Measurements from ENCODE around the gene CEP192.
A peak's percentile ranks its signal among the peaks of the same experiment; 100 is the strongest.

The CEP192 gene

DNA sequence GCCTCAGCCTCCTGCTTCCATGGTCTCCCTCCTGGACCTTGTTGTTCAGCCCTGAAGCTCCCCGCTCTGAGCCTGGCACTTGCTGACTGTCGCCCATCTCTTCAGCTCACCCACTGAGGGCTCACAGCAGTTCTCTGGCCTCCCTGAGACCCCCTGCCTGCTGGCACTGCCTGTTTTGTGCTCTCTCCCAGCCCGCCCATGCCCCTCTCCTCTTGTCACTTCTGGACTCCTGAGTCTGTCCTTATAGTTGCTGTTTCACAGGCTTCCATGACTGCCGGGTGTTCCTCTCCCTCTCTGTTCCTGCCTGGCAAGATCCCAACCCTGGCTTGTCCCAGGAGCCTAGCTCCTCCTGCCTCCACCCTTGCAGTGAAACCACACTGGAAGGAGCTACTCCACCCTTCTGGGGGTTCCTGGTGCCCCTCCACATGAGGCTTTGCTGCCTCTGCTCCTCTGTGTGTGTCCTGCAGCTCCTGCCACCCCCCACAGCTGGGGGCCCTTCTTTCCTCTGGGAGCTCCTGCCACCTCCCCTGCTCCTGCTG lies 110.6 kb downstream of the CEP192 start:
- DNase-seq = no peak

DNA sequence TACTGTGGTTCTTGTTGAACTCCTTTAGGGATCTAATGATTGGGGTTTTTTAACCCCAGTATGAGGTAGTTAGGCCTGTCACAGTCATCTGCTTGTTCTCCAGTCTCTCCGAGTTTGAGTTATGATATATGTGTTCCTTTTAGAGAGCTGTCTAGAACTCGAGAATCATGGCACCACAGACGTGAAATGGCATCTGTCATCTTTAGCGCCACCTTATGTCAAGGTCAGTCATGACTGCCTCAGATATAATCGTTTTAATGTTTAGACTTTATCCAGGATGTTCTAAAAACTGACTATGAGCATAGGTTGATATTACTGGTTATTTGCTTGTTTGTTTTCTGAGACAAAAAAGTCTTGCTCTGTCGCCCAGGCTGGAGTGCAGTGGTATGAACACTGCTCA lies 112.2 kb downstream of the CEP192 start:
- no peak for DNase-seq

DNA sequence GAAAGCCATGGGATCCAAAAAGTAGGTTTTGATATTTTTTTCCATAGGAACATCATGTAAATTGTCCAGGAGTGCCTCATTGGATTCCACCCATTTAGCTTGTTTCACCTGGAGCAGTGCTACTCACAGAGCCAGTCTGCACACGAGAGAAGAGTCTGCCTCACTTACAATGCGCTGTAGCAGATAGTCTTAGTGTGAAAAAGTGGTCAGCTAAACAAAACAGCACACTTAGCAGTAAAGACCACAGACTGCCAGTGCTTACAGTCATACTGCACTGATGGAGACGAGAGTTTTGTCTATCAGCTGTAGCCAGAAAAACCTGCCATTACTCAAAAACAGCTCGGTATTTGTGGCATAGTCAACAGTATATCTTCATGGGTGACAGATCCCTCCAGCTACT lies 113.9 kb downstream of the CEP192 start:
- DNase-seq = no peak

DNA sequence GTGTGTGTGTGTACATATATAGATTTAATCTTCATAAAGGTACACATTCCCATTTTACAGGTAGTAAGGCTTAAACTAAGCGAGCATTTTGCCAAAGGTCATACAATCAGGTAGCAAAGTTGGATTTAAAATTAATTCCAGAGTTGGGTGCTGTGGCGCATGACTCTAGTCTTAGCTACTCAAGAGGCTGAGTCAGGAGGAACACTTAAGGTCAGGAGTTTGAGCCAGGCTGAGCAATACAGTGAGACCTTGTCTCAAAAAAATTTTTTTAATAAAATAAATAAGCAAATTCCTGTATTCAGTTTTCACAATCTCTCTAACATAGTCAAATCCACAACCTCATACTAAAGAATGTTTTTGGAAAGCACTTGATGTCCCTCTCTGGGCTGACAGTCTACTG lies 115.9 kb downstream of the CEP192 start:
- no peak for DNase-seq

DNA sequence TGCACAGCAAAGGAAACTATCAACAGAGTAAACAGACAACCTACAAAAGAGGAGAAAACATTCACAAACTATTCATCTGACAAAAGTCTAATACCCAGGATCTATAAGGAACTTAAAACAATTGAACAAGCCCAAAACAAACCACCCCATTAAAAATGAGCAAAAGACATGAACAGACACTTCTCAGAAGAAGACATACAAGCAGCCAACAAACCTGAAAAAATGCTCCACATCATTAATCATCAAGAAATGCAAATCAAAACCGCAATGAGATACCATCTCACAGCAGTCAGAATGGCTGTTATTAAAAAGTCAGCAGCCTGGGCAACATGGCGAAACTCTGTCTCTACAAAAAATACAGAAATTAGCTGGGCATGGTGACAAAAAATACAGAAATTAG lies 117.2 kb downstream of the CEP192 start:
- DNase-seq = no peak

DNA sequence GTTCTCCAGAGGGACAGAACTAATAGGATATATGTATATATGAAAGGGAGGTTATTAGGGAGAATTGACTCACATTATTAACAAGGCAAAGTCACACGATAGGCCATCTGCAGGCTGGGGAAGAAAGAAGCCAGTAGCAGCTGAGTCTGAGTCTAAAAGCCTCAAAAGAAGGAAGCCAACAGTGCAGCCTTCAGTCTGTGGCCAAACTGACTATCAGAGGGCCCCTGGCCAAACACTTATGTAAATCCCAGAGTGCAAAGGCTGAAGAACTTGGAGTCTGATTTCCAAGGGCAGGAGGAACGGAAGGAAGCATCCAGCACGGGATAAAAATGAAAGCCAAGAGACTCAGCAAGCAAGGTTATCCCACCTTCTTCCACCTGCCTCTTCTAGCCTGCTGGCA lies 119.4 kb downstream of the CEP192 start:
- DNase-seq = no peak

DNA sequence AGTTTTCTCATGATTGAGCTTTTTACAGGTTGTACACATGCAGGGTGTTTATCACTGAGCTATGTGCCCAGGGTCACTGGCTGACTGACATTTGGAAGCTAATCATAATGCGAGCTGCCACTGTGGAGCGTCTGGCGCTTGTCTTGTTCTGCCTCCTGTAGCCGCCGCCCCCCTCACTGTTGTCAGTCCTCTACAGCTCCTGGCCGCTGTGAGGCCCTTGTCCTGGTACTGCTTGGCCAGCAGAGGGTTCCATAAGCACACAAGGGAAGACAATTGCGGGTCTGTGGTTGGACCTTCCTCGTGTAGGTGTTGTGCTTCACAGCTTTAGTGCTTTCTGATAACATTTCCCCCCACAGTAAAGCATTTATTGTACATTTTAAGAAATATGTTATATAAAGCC lies 121.8 kb downstream of the CEP192 start:
- no peak for DNase-seq

DNA sequence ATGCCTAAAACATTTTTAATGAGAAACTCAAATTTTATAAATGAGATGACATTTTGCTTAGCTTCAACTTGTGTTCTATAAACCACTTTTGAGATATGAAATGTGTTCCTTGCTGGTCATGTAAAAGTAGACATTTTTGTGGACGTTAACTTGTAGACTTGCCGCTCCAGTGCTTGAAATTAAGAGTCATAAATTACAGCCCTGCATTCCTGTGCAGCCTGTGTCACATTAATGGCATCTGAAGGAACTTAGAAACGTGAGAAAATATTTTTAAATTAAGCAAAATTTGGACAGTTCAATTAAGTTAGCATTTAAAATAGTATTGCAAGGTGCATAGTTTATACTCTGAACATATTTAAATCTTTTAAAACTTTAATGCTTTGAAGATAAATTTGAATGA lies 129.1 kb downstream of the CEP192 start:
- DNase-seq = no peak

DNA sequence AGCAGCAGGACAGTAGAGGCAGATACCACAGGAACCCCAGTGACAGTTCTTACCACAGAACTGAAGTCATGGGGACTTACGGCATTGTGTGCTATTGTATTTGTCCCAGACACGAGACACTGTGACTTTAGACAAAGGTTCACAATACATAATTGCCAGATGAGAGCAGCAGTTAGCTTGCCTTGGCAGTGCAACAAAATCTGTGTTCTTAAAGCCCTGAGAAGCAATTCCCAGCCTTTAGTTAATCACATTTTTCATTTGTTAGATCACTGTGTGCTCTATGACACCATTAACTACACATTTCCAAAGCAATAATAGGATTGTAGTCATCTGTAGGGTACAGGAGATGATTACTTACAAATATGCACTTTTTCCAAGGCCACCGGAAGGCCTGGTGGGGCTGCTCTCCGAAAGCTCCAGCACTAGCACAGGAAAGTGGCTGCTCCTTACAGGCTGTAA lies 129.8 kb downstream of the CEP192 start:
- no peak for DNase-seq

DNA sequence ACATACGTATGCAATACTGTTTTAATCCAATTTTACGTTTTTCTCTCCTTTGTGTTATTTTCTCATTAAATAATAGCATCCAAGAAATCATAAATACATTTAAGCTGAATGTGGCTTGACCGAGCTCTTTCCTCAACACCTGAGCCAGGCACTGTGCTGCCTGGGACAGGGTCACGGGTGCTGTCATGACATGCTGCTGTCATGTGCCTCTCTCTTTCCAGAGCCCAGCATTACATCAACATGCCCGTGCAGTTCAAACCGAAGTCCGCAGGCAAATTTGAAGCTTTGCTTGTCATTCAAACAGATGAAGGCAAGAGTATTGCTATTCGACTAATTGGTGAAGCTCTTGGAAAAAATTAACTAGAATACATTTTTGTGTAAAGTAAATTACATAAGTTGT lies 133.2 kb downstream of the CEP192 start:
- no peak for DNase-seq

DNA sequence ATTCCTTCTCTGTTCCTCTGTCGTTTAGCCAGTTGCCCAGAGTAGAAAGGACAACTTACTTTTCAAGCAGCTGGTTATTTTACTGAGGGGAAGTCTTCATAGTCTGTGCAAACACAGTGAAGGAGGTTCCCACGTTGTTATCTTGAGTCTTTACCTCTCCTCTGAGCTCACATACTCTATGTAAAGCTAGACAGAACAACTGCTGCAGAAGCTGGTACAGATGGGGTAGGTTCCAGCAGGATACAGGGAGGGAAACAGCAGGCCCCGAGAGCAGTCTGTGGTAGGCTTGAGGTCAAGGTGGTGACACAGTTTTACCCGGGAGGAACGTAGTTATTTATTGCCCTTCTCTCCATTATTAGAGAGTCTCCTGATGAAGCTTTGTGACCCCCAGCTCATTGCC lies 134.0 kb downstream of the CEP192 start:
- DNase-seq = no peak

DNA sequence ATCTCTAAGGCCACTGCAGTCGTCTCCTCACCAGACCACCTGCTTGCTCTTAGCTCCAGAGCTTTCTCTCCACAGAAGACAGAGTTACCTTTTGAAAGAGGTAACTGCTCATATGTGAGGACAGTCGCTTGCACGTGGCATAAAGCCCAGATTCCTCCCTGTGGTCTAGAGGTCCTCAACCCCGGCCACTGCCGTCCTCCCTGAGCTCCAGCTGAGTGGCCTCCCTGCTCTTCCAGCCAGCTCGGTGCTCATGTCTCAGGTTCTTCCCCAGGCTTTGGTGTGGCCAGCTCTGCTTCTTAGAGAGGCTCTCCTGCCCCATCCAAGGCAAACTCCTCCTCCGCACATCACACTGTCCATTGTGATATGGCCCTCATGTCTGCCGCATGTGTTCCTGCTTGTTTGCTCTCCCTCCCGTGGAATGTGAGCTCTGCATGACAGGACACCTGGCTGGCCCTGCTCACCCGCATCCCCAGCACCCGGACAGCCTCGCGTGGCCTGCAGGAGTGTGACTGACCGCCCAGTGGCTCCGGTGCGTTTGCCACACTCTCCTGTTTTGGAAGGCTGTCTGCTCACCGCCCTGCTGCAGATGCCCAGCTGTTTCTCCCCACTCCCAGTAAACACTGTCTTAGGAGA lies 135.9 kb downstream of the CEP192 start:
- no peak for DNase-seq

DNA sequence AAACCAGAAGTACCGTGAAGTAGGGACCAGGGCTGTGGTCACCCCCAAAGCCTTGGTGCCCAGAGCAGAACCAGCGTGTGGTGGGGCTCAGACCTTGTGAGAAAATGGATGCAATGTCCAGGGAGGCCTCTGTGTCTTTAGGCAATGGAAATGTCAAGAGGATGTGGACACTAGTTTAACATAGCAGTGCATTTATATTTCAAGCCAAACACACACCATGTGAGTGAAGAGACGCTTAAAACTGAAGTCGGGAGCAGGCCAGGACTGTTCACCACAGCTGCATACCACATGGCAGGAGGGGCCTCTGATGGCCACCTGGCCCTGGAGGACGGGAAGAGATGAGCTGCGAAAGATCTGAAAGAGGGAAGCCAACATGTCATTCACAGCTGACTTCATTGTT lies 140.1 kb downstream of the CEP192 start:
- DNase-seq = no peak

DNA sequence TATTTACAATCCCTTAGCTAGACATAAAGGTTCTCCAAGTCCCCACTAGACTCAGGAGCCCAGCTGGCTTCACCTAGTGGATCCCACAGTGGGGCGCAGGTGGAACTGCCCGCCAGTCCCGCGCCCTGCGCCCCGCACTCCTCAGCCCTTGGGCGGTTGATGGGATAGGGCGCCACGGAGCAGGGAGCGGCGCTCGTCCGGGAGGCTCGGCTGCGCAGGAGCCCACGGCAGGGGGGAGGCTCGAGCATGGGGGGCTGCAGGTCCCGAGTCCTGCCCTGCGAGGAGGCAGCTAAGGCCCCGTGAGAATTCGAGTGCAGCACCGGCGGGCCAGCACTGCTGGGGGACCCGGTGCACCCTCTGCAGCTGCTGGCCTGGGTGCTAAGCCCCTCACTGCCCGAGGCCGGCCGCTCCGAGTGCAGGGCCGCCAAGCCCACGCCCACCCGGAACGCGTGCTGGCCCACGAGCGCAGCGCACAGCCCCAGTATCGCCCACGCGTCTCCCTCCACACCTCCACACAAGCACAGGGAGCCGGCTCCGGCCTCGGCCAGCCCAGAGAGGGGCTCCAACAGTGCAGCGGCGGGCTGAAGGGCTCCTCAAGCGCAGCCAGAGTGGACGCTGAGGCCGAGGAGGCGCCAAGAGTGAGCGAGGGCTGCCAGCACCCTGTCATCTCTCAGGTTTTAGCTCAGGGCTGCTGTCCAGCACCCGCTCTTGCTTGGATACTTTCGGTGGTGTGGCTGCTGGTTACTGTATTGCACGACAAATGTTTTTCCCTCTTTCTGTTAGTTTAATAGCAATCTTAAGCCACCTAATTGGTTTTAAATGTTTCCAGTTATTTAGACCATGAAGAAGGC lies 143.6 kb downstream of the CEP192 start:
- DNase-seq = no peak

DNA sequence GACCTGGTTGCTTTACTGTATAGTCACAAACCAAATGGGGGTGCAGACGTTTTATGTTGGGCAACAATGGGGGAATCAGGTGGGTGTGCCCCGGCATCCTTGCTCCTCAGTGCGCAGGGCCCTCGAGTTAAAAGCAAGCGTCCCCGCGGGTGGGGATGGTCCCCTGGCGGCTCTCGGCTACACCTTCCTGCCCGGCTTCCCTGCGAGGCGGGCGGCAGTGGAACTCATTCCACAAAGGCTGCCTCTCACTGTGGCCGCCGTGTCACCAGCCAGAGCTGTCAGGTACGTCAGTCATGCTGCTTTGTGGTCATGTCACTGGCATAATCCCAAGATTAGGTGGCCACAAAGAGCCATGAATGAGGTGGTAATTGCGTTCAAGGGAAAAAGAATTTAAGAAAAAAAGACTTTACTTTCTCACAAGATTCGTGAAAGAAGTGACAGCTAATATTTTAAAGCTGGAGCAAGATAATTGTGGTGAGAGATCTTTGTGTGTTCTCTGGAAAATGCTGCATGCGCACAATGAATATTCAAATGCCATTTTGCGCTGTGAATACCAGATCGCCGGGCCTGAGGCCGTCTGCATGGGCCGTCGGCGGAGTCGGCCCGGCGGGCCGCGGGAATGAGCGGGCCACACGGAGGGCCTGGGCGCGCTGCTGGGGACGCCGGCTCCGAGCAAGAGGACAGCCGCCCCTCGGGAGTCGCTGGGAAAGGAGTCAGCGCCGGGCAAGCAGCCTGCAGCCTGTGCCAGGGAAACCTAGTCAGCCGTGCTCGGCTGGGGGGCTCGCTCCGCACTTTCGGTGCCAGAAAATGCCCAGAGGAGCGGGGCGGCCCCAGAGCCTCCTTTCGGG lies 145.1 kb downstream of the CEP192 start:
- no peak for DNase-seq

DNA sequence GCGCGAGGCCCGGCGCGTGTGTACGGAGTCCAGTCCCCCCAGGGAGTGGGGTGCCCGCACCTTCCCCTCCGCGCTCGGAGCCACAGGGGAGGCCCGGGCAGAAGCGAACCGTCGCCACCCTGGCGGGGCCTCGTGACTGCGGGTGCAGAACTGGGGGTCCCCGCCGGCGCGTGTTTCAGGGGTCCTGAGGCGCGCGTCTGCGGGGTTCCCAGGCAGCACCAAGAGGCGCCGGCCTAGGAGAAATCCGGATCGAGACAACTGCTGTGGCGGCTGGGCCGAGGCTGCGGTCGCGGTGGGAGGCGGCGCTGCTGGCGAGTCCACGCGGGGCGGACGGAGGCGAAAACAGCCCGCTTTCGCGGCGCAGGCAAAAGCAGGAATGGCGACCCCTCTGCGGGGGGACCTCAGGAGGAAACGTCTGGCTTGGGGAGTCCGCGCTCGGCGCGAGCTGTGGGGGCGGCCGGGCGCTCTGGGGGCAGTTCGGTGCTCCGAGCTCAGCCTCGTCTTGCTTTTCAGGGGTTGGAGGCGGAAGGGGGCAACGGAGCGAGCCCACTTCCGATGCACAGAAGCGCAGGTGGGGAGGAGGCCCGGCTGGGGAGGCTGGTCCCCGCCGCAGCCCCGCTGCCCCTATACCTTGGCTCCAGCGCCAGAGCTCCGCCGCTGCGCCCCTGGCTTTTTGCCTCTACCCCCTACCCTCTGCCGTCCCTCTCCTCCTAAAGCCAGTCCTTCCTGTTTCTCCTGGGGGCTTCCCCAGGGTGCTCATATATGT lies 145.9 kb downstream of the CEP192 start:
- DNase-seq = peak in 1 of 2 experiments; percentile 20

DNA sequence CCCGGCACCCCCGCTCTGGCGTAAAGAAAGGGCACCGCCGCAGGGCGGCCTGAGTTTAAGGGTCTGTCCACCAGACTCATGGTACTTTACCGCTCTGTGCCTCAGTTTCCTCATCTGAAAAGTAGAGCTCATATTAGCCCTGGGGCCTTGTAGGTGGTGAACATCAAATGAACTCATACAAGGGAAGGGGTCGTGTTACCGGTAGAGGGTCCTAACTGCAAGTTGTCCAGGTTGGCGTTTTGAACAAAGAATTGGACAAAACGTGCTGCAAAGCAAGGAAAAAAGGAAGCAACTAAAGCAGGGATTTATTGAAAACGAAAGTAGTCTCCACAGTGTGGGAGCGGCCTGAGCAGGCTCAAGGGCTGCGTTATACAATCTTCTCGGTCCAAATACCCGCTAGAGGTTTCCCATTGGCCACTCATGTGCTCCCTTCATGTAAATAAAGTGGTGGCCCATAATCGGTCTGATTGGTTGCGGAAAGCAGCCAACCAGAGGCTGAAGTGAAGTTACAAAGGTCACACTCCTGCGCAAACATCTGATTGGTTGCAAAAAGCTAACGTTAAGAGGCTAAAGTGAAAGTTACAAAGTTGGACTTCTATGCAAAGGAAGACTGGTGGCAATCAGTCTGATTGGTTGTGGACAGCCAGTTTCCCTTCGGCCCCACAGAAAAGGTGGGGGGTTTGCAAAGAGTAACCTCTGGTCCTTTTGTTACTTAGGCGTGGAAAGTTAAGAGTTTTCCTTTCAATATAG lies 146.7 kb downstream of the CEP192 start:
- DNase-seq = peak; percentile 12 to 67

DNA sequence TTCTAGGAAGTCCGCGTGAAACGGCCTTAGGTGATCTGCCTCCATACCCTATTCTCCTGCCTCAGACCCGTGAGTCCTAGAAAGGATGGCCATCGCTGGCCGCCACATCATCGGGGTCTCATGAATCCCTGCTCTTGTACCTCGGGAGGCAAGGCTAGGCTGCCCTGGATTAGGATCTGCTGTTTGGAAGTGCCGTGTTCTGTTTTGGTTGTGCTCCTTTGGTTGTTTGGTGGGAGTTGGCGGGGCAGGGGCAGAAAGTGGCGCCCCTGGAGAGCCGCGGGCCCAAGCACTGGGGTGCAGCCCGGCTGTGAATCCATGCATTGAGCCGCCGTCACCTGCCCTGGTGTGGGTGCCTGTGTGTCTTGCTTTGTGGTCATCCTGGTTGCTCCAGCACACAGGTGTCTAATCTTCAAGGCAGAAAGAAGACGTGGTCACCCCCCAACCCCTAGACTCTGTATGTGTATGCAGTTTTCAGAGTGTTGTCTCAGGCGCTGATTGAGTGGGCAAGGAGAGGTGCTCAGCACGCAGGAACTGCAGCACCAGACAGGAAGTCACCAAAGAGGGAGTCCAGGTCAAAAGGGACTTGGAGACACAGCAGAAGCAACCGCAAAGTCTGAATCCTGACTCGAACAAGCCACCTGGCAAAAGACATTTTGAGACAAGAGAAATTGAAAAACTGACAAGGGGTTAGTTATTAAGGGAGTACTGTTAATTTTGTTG lies 147.4 kb downstream of the CEP192 start:
- DNase-seq = no peak

DNA sequence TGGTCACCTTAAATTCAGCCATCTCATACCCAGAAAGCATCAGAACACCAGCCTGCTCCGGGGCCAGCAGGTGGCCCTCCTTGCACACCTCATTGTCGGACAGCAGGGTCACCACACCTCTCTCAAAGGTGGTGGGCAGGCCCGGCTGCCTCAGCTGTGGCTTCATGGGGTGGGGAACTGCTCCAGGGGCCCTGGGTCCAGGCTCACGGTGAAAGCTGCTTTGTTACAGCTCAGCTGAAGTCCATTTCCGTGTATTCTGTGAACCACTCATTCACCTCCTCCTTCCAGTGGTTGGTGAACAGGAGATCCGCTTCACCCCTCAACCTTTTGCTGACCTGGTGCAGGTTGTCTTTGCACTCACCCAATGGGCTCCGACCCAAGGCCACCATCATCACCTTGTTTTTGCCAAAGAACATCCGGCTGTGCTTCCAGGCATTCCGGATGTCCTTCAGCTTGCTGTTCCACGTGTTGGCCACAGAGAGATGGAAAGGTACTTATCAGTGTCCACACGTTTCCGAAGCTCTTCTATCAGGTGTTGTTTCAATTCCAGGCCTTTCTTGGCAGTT lies 148.8 kb downstream of the CEP192 start:
- no peak for DNase-seq

DNA sequence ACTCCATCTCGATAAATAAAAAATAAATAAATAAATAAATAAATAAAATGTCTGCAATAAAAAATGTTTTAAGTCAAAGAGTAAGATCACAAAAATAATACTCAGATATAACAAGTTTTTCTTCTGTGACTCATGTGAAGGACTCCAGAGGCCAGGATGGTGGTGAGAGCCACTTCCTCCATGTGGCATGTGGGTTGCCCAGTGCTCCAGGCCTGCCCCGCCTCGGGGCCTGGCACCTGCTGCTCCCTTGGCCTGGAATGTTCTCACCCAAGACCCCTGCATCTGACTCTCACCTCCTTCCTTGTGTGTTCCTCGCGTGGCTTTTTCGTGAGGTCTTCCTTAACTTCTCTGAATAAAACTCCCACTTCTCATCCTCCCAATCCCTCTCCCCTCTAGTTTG lies 150.0 kb downstream of the CEP192 start:
- DNase-seq = no peak
